Endodermal cell (in vitro differentiated cells): ENCODE data around the gene SH3PXD2A. TPM values are rescaled to one million over a fixed set of nuclear protein-coding genes. Genes with fewer than 3 reads are reported as not detected.

Source experiments
- DNase-seq: peaks from one replicate; pipeline ENCODE4 v3.0.0-alpha.2; 2017
- H3K27ac ChIP-seq: 2 replicates; pipeline ENCODE4 v1.5.1; 2013; ENCODE audit warnings: mild to moderate bottlenecking, low read depth, low read length, moderate library complexity
- H3K27me3 ChIP-seq: 2 replicates; pipeline ENCODE4 v1.6.1; 2013; ENCODE audit warnings: mild to moderate bottlenecking, low read length, moderate library complexity; ENCODE audit not compliant: insufficient read depth, control insufficient read depth, poor library complexity, severe bottlenecking
- H3K36me3 ChIP-seq: 2 replicates; pipeline ENCODE4 v1.7.0; 2013; ENCODE audit warnings: mild to moderate bottlenecking, low read length, moderate library complexity; ENCODE audit not compliant: control insufficient read depth, insufficient read depth
- H3K4me1 ChIP-seq: one replicate; pipeline ENCODE4 v1.7.0; 2013; ENCODE audit warnings: low read length; ENCODE audit not compliant: control insufficient read depth, insufficient read depth
- H3K4me3 ChIP-seq: 2 replicates; pipeline ENCODE4 v1.5.1; 2013; ENCODE audit warnings: mild to moderate bottlenecking, low read length, moderate library complexity
- H3K9ac ChIP-seq: 2 replicates; pipeline ENCODE4 v1.6.1; 2013; ENCODE audit warnings: mild to moderate bottlenecking, low read length, moderate library complexity; ENCODE audit not compliant: poor library complexity, severe bottlenecking; ENCODE audit errors: extremely low read depth
- H3K9me3 ChIP-seq: 2 replicates; pipeline ENCODE4 v1.6.1; 2013; ENCODE audit warnings: mild to moderate bottlenecking, low read length, moderate library complexity; ENCODE audit not compliant: control insufficient read depth
- H3K27ac Mint-ChIP-seq: 2 replicates; pipeline ENCODE4 v1.8.0; 2020; ENCODE audit warnings: mixed read lengths
- H3K27me3 Mint-ChIP-seq: 2 replicates; pipeline ENCODE4 v1.8.0; 2021; ENCODE audit warnings: mild to moderate bottlenecking, mixed read lengths; ENCODE audit not compliant: insufficient read depth
- H3K36me3 Mint-ChIP-seq: 2 replicates; pipeline ENCODE4 v1.8.0; 2020; ENCODE audit warnings: low read depth, mixed read lengths
- H3K4me1 Mint-ChIP-seq: 2 replicates; pipeline ENCODE4 v1.8.0; 2020; ENCODE audit warnings: mixed read lengths
- H3K4me3 Mint-ChIP-seq: 2 replicates; pipeline ENCODE4 v1.8.0; 2020; ENCODE audit warnings: mild to moderate bottlenecking, moderate library complexity, mixed read lengths
- H3K9me3 Mint-ChIP-seq: 2 replicates; pipeline ENCODE4 v1.8.0; 2020; ENCODE audit warnings: mild to moderate bottlenecking, mixed read lengths
- CTCF ChIP-seq: fragments of 200-600 bp; sonication (generic); conservative IDR thresholded peaks from 2 replicates; pipeline ENCODE4 v1.5.0; 2021; ENCODE audit warnings: antibody characterized with exemption, mild to moderate bottlenecking
- WGBS, 2 experiments: methylation state at CpG; one replicate each; pipeline versions ENCODE4 v1.1.5 to v1.1.7; 2013; ENCODE audit warnings: missing lambda C conversion rate in 2 of 2, mixed read lengths in 1 of 2; ENCODE audit not compliant: insufficient coverage in 1 of 2, insufficient read length in 1 of 2; 5-methylcytosine and 5-hydroxymethylcytosine counted together
- total RNA-seq, 2 donors: library from RNA; stranded (reverse); fragmentation: NEBNext Ultra II Directional in 1 of 2; extraction: Animal tissue kit (Norgen Biotek cat#: 25700) in 1 of 2; gene quantifications; 2 replicates in 1 of 2; 3 replicates in 1 of 2; pipeline ENCODE4 v1.2.1, GENCODE V29; 2021

The SH3PXD2A gene
- total RNA-seq, 2 donors from 2014 or later = 15.7 to 22.6 TPM

DNA sequence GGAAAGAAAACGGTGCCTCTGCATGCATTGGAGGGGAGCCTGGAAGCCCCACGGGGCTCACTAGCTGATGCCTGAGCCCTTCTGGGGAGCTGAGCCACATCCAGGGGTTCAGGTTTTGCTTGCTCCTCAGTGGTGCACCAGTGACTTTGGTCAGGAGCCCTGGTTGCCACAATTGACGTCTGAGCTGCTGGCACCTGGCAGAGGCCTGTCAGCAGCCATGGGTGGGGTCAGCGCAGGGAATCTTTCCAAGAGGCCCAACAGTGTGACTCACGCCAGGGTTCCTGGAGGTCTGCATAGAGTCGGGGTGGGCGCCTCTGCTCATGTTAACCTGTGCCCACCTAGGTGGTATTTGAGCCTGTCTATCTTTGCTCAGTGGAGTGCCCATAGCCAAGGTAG is 223.1 kb downstream of the SH3PXD2A start:
- Histone ChIP-seq H3K4me3 (no peak overlapping the region), H3K27ac (no peak overlapping the region), H3K9me3 (no peaks in the 10 kb centered on the region), H3K27me3 (no peaks in the 10 kb centered on the region), H3K9ac (no peak overlapping the region), H3K36me3 (no peaks in the 10 kb centered on the region), H3K4me1 (no peaks in the 10 kb centered on the region)
- no peak overlapping the region for H3K27ac Mint-ChIP-seq
- no peaks in the 10 kb centered on the region for H3K9me3 Mint-ChIP-seq
- no peak overlapping the region for H3K4me3 Mint-ChIP-seq
- H3K27me3 Mint-ChIP-seq = no peaks in the 10 kb centered on the region
- DNase-seq = no peak
- H3K4me1 Mint-ChIP-seq = peaks cover 9% of the 10 kb centered on the region
- no peak for TF ChIP-seq CTCF
- H3K36me3 Mint-ChIP-seq = peaks cover 9% of the 10 kb centered on the region
- WGBS, 2 experiments = 93% methylated on average over 7 of the region's 7 CpGs; no CpG with 5 or more reads in 1 of the 2 experiments

DNA sequence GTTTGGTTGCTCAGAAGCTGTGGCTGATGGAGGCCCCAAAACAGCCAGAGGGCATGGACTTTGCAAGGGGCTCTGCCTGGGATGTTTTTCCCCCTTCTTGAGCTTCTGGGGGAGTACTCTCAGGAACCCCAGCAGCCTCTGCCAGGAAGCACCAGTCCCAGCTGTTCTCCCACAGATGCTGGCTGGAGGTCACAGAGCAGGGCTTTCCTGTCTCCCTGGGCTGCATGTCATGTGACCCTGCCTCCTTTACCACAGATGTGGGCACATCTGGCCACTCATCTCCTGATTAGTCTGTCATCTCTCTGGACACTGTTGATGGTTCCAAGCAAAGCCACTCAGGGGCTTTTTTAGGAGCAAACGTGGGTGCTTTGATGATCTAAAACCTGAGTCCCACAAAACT is 225.2 kb downstream of the SH3PXD2A start:
- Histone ChIP-seq H3K9me3 (no peaks in the 10 kb centered on the region), H3K4me3 (no peak overlapping the region), H3K27me3 (no peaks in the 10 kb centered on the region), H3K9ac (no peak overlapping the region), H3K27ac (no peak overlapping the region), H3K4me1 (no peaks in the 10 kb centered on the region), H3K36me3 (no peaks in the 10 kb centered on the region)
- Mint-ChIP-seq H3K27ac (no peak overlapping the region), H3K9me3 (no peaks in the 10 kb centered on the region), H3K4me1 (no peaks in the 10 kb centered on the region), H3K4me3 (no peak overlapping the region), H3K36me3 (peaks cover 11% of the 10 kb centered on the region), H3K27me3 (no peaks in the 10 kb centered on the region)
- 86 to 100% methylated on average over 1 of the region's 1 CpG for WGBS, 2 experiments
- no peak for DNase-seq
- TF ChIP-seq CTCF = no peak

DNA sequence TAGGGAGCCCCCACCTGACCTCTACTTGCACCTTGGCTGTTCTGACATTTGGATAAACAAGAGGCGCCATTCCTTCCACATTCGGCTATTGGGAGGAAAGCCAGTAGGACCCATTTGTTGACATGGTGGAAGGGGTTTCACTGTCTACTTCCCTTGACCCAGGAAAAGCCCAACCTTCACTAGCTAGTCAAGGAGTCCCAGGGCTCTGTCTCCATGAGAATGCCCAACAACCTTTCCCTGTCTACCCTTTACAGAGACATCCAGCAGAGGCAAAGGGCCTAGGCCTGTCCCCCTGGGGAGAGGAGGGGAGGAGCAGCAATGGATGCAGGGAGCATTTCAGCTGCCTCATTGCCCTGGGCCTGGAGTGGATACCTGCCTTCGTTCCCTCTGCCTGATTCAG is 225.8 kb downstream of the SH3PXD2A start:
- Histone ChIP-seq H3K9me3 (no peaks in the 10 kb centered on the region), H3K9ac (no peak overlapping the region), H3K27me3 (no peaks in the 10 kb centered on the region), H3K4me1 (no peaks in the 10 kb centered on the region), H3K4me3 (no peak overlapping the region), H3K27ac (no peak overlapping the region), H3K36me3 (no peaks in the 10 kb centered on the region)
- Mint-ChIP-seq H3K4me3 (no peak overlapping the region), H3K27ac (no peak overlapping the region), H3K4me1 (no peaks in the 10 kb centered on the region), H3K36me3 (peaks cover 14% of the 10 kb centered on the region), H3K27me3 (no peaks in the 10 kb centered on the region), H3K9me3 (no peaks in the 10 kb centered on the region)
- 90 to 100% methylated on average over 2 to 3 of the region's 3 CpGs for WGBS, 2 experiments
- TF ChIP-seq CTCF = no peak
- no peak for DNase-seq
